ENCODE results near the gene AGPAT3.

AGPAT3 gene

DNA sequence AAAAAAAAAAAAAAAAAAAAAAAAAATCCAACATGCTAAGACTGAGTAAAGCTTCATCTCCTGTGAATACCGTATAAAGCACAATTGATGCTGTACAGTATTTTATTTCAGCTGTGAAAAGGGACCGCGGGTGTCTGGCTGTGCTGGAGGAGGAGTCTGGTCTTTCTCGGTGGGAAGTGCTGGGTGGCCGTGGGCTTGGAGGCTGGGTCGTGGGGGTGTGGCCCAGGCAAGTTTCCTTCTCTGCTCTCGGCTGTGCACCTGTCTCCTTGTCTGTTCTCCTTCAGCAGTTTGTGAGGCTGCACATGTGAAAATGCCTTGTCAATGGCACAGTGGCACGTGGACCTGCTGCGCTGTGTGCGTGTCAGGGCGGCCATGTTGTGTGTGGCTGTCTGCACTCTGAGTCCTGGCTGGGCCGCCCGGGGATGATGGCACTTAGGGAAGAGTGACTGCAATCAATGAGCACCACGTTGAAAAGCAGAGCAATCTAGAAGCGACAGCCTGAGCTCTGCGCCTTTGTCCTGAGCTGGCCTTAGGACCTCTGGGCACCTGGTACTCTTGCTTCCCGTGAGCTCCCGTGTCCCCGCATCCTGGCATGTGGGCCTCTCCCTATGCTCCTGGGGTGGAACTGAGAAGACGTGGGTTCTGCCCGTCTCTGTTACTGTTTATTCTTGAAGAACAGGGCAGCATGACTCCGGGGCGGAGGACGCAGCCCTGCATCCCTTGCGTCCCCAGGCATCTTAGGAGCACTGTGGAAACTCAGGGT, 14.5 kb downstream of the AGPAT3 start:
- DNase-seq: no peak
- no peak overlapping the region for H4K8ac ChIP-seq (ENCODE audit: low read depth, low read length)
- no peak overlapping the region for H2BK15ac ChIP-seq (replicated peaks; ENCODE audit: low read depth)
- H3K27me3 ChIP-seq (ENCODE audit: insufficient read depth, low read length, poor library complexity): no peaks in the 10 kb centered on the region
- no peaks in the 10 kb centered on the region for H3K79me1 ChIP-seq (ENCODE audit: low read length)
- H2BK5ac ChIP-seq (ENCODE audit: low read length): no peak overlapping the region
- H3K4me2 ChIP-seq (ENCODE audit: low read length): no peak overlapping the region
- no peak overlapping the region for H3K4ac ChIP-seq (ENCODE audit: low read depth, low read length)
- no peak overlapping the region for H3K9ac ChIP-seq (ENCODE audit: low read length)
- WGBS (ENCODE audit: extremely low coverage, insufficient coverage, low lambda C conversion rate): no CpG with 5 or more reads among the region's 25 CpGs
- H3K4me1 ChIP-seq (ENCODE audit: control insufficient read depth, low read depth, low read length): peaks cover 3% of the 10 kb centered on the region
- no peaks in the 10 kb centered on the region for H3K36me3 ChIP-seq (ENCODE audit: control insufficient read depth, insufficient read depth, low read length)
- no peak overlapping the region for H2BK120ac ChIP-seq (ENCODE audit: low read depth, low read length)
- H2AK5ac ChIP-seq (ENCODE audit: low read length): no peak overlapping the region
- H3K23ac ChIP-seq (ENCODE audit: low read length): no peak overlapping the region
- H3K79me2 ChIP-seq (ENCODE audit: control insufficient read depth, insufficient read depth, low read length): no peaks in the 10 kb centered on the region
- H3K56ac ChIP-seq (ENCODE audit: low read length): no peak overlapping the region
- no peak overlapping the region for H3K18ac ChIP-seq (ENCODE audit: low read length)
- no peak overlapping the region for H4K5ac ChIP-seq (ENCODE audit: low read length)
- no peak overlapping the region for H3K27ac ChIP-seq (ENCODE audit: low read depth, low read length)
- no peak overlapping the region for H3K4me3 ChIP-seq (ENCODE audit: low read length)

DNA sequence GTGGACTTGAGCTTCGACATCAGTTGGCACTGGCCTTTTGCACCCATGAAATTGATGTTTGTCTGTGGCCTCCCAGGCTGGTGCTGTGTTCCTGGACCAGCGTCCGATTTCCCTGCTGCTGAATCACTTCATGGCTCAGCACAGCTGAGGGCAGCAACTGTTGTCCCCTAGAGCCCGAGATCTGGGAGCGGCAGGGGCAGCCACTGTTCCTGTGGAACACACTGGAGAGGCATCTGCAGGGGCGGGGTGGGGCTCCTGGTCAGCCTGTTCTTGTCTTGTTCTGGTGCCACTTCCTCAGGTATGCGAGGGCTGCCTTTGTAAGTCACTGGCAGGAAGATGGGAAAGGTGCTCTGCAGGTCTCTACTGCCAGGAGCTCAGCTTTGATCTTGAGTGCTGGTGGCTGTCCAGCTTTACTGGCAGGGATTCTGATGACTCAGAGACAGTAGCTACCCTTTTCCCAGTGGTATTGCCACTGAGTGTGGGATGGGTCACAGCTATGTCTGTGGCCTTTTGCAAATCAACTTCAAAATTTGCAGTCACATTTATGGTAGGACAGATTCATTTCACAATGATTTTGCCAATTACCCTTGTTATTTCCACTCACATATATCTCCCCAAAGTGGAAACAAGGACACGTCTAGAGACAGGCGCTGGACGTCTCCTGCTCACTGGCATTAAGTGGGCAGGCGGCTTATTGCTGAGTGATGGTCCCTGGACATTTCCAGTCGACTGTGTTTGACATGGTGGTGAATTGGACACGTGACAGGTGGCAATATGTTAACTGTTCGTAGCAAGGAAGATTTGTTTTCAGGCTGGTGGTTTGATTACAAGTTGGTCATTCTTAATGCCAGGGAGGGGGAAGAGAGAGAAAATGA, 15.3 kb downstream of the AGPAT3 start:
- Histone ChIP-seq H3K18ac (ENCODE audit: low read length) (no peak overlapping the region), H3K23ac (ENCODE audit: low read length) (no peak overlapping the region), H3K4me3 (ENCODE audit: low read length) (no peak overlapping the region), H3K56ac (ENCODE audit: low read length) (no peak overlapping the region), H3K27ac (ENCODE audit: low read depth, low read length) (no peak overlapping the region), H4K5ac (ENCODE audit: low read length) (no peak overlapping the region), H3K27me3 (ENCODE audit: insufficient read depth, low read length, poor library complexity) (no peaks in the 10 kb centered on the region), H2BK120ac (ENCODE audit: low read depth, low read length) (no peak overlapping the region), H3K9ac (ENCODE audit: low read length) (no peak overlapping the region), H3K36me3 (ENCODE audit: control insufficient read depth, insufficient read depth, low read length) (no peaks in the 10 kb centered on the region), H4K8ac (ENCODE audit: low read depth, low read length) (no peak overlapping the region), H2BK15ac (replicated peaks; ENCODE audit: low read depth) (no peak overlapping the region), H2BK5ac (ENCODE audit: low read length) (no peak overlapping the region), H3K4me1 (ENCODE audit: control insufficient read depth, low read depth, low read length) (peaks cover 6% of the 10 kb centered on the region), H2AK5ac (ENCODE audit: low read length) (no peak overlapping the region), H3K79me2 (ENCODE audit: control insufficient read depth, insufficient read depth, low read length) (no peaks in the 10 kb centered on the region), H3K79me1 (ENCODE audit: low read length) (no peaks in the 10 kb centered on the region), H3K4ac (ENCODE audit: low read depth, low read length) (no peak overlapping the region), H3K4me2 (ENCODE audit: low read length) (no peak overlapping the region)
- WGBS (ENCODE audit: extremely low coverage, insufficient coverage, low lambda C conversion rate): no CpG with 5 or more reads among the region's 14 CpGs
- no peak for DNase-seq

DNA sequence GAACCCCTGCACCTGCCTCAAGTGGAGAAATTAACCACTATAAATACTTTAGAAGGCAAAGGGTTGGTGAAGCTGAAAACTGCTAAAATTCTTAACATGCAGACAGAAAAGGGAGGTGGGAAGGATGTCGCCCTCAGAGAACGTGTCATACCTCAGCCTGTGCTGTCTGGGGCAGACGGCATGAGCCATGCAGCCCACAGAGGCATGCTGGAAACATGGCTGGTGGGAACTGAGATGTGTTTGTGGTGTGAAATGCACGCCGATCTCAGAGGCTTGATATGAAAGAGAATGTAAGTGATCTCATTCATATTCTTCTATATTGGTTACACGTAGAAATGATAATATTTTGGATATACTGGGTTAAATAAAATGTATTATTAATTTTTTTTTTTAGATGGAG, 16.3 kb downstream of the AGPAT3 start:
- Histone ChIP-seq H4K5ac (ENCODE audit: low read length) (no peak overlapping the region), H3K56ac (ENCODE audit: low read length) (no peak overlapping the region), H2BK120ac (ENCODE audit: low read depth, low read length) (no peak overlapping the region), H2BK5ac (ENCODE audit: low read length) (no peak overlapping the region), H3K27me3 (ENCODE audit: insufficient read depth, low read length, poor library complexity) (no peaks in the 10 kb centered on the region), H3K4me3 (ENCODE audit: low read length) (no peak overlapping the region), H3K4ac (ENCODE audit: low read depth, low read length) (no peak overlapping the region), H3K23ac (ENCODE audit: low read length) (no peak overlapping the region), H3K27ac (ENCODE audit: low read depth, low read length) (no peak overlapping the region), H2AK5ac (ENCODE audit: low read length) (no peak overlapping the region), H3K18ac (ENCODE audit: low read length) (no peak overlapping the region), H4K8ac (ENCODE audit: low read depth, low read length) (no peak overlapping the region), H3K79me1 (ENCODE audit: low read length) (no peaks in the 10 kb centered on the region), H3K4me2 (ENCODE audit: low read length) (no peak overlapping the region), H3K9ac (ENCODE audit: low read length) (no peak overlapping the region), H2BK15ac (replicated peaks; ENCODE audit: low read depth) (no peak overlapping the region), H3K79me2 (ENCODE audit: control insufficient read depth, insufficient read depth, low read length) (no peaks in the 10 kb centered on the region), H3K36me3 (ENCODE audit: control insufficient read depth, insufficient read depth, low read length) (no peaks in the 10 kb centered on the region), H3K4me1 (ENCODE audit: control insufficient read depth, low read depth, low read length) (peaks cover 6% of the 10 kb centered on the region)
- WGBS (ENCODE audit: extremely low coverage, insufficient coverage, low lambda C conversion rate): no CpG with 5 or more reads among the region's 6 CpGs
- no peak for DNase-seq

DNA sequence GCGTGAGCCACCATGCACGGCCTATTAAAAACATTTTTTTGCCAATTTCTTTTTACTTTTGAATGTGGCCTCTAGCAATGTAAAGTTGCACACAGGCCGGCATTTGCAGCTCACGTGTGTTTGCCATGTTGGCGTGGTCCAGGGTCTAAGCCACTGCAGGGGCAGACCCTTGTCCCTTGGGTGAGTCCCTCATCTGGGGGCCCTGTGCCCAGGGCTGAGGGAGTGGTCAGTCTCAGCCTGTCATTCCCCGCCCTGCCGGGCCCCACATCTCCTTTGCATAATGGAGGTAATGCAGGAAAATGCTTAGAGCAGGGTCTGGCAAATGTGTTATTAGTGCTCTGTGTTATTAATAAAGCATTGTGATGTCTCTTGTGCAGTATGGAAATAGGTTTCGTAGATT, 16.9 kb downstream of the AGPAT3 start:
- no peak overlapping the region for H3K56ac ChIP-seq (ENCODE audit: low read length)
- H3K27me3 ChIP-seq (ENCODE audit: insufficient read depth, low read length, poor library complexity): no peaks in the 10 kb centered on the region
- WGBS (ENCODE audit: extremely low coverage, insufficient coverage, low lambda C conversion rate): no CpG with 5 or more reads among the region's 8 CpGs
- no peak overlapping the region for H2AK5ac ChIP-seq (ENCODE audit: low read length)
- no peak overlapping the region for H2BK120ac ChIP-seq (ENCODE audit: low read depth, low read length)
- no peak for DNase-seq
- H3K4me3 ChIP-seq (ENCODE audit: low read length): no peak overlapping the region
- H3K27ac ChIP-seq (ENCODE audit: low read depth, low read length): no peak overlapping the region
- no peak overlapping the region for H3K23ac ChIP-seq (ENCODE audit: low read length)
- H3K4me1 ChIP-seq (ENCODE audit: control insufficient read depth, low read depth, low read length): peaks cover 6% of the 10 kb centered on the region
- H3K79me2 ChIP-seq (ENCODE audit: control insufficient read depth, insufficient read depth, low read length): no peaks in the 10 kb centered on the region
- no peak overlapping the region for H3K9ac ChIP-seq (ENCODE audit: low read length)
- H4K5ac ChIP-seq (ENCODE audit: low read length): no peak overlapping the region
- H3K4me2 ChIP-seq (ENCODE audit: low read length): no peak overlapping the region
- H4K8ac ChIP-seq (ENCODE audit: low read depth, low read length): no peak overlapping the region
- no peaks in the 10 kb centered on the region for H3K36me3 ChIP-seq (ENCODE audit: control insufficient read depth, insufficient read depth, low read length)
- no peaks in the 10 kb centered on the region for H3K79me1 ChIP-seq (ENCODE audit: low read length)
- H3K4ac ChIP-seq (ENCODE audit: low read depth, low read length): no peak overlapping the region
- no peak overlapping the region for H3K18ac ChIP-seq (ENCODE audit: low read length)
- H2BK15ac ChIP-seq (replicated peaks; ENCODE audit: low read depth): no peak overlapping the region
- H2BK5ac ChIP-seq (ENCODE audit: low read length): no peak overlapping the region

DNA sequence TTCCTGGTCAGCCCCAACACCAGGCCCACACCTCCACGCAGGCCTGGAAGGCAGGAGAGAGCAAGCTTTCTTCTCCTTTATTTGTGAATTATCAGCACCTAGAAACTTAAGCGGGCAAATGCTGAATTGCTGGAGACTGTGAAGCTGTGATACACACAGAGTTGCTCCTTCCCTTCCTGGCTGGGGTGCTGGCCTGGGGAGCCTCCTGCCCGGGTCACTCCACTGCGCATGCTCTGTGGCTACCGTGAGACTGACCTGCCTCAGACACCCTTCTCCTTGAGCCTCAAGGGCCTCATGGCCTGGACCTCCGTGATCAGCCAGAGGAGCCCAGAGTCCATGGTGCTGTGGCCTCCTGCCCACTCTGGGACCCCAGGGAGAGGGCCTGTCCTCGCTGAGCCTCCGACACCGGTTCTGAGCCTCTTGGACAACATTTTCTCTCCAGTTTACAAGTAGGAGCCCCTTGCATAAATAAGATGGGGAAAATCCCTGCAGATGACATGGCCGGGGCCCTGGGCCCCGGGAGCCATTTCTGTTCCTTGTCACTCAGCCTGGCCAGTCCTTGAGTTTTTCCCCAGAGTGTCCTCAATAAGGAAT, 18.0 kb downstream of the AGPAT3 start:
- H3K27me3 ChIP-seq (ENCODE audit: insufficient read depth, low read length, poor library complexity): no peaks in the 10 kb centered on the region
- no peak overlapping the region for H3K27ac ChIP-seq (ENCODE audit: low read depth, low read length)
- H4K8ac ChIP-seq (ENCODE audit: low read depth, low read length): no peak overlapping the region
- WGBS (ENCODE audit: extremely low coverage, insufficient coverage, low lambda C conversion rate): no CpG with 5 or more reads among the region's 11 CpGs
- DNase-seq: no peak
- no peaks in the 10 kb centered on the region for H3K79me1 ChIP-seq (ENCODE audit: low read length)
- H2BK15ac ChIP-seq (replicated peaks; ENCODE audit: low read depth): no peak overlapping the region
- H3K36me3 ChIP-seq (ENCODE audit: control insufficient read depth, insufficient read depth, low read length): no peaks in the 10 kb centered on the region
- H3K9ac ChIP-seq (ENCODE audit: low read length): no peak overlapping the region
- H3K4me3 ChIP-seq (ENCODE audit: low read length): no peak overlapping the region
- no peak overlapping the region for H2BK120ac ChIP-seq (ENCODE audit: low read depth, low read length)
- no peaks in the 10 kb centered on the region for H3K79me2 ChIP-seq (ENCODE audit: control insufficient read depth, insufficient read depth, low read length)
- H3K56ac ChIP-seq (ENCODE audit: low read length): no peak overlapping the region
- no peak overlapping the region for H2BK5ac ChIP-seq (ENCODE audit: low read length)
- H3K4ac ChIP-seq (ENCODE audit: low read depth, low read length): no peak overlapping the region
- H3K4me1 ChIP-seq (ENCODE audit: control insufficient read depth, low read depth, low read length): peaks cover 6% of the 10 kb centered on the region
- no peak overlapping the region for H3K23ac ChIP-seq (ENCODE audit: low read length)
- H3K4me2 ChIP-seq (ENCODE audit: low read length): no peak overlapping the region
- no peak overlapping the region for H4K5ac ChIP-seq (ENCODE audit: low read length)
- no peak overlapping the region for H2AK5ac ChIP-seq (ENCODE audit: low read length)
- H3K18ac ChIP-seq (ENCODE audit: low read length): no peak overlapping the region

All from mesendoderm (in vitro differentiated cells).